HL-60 (cell line): ENCODE results near the gene ISL2.

Source experiments
- DNase-seq, 2 experiments: peaks; one replicate each; pipeline ENCODE4 v3.0.0-alpha.2; 2010 to 2020; ENCODE audit warnings: low read depth in 1 of 2, low spot score in 1 of 2
- H3K27ac ChIP-seq: fragments of 250-450 bp; sonication (Bioruptor Pico); replicated peaks from 2 replicates; pipeline ENCODE4 v1.5.1; 2020; ENCODE audit warnings: mild to moderate bottlenecking, moderate library complexity
- H3K27me3 ChIP-seq: fragments of 250-450 bp; sonication (Bioruptor Pico); 2 replicates; pipeline ENCODE4 v1.5.1; 2021; ENCODE audit warnings: mild to moderate bottlenecking, moderate library complexity; ENCODE audit not compliant: insufficient read depth, poor library complexity, severe bottlenecking
- H3K4me3 ChIP-seq: replicated peaks from 2 replicates; pipeline ENCODE4 v1.5.1; 2011; ENCODE audit warnings: mild to moderate bottlenecking, control low read depth, low read length; ENCODE audit not compliant: insufficient read depth
- GABPA ChIP-seq: IDR thresholded peaks from 2 replicates; pipeline ENCODE4 v1.6.1; 2012; ENCODE audit warnings: low read depth
- POLR2AphosphoS5 ChIP-seq: IDR thresholded peaks from 2 replicates; pipeline ENCODE4 v1.6.1; 2012; ENCODE audit warnings: low read depth
- SPI1 ChIP-seq: IDR thresholded peaks from 2 replicates; pipeline ENCODE4 v1.6.1; 2012; ENCODE audit warnings: low read depth, mild to moderate bottlenecking, borderline replicate concordance
- TF ChIP-seq, protein P1 (sequence below): IDR thresholded peaks from 2 replicates; pipeline ENCODE4 v1.6.1; 2012; ENCODE audit warnings: low read depth; ENCODE audit not compliant: insufficient replicate concordance
- TF ChIP-seq, protein P2 (sequence below): IDR thresholded peaks from one replicate; pipeline ENCODE4 v1.5.1; 2011; ENCODE audit warnings: low read length, control low read depth, inconsistent platforms; ENCODE audit not compliant: insufficient read depth

The ISL2 gene

DNA sequence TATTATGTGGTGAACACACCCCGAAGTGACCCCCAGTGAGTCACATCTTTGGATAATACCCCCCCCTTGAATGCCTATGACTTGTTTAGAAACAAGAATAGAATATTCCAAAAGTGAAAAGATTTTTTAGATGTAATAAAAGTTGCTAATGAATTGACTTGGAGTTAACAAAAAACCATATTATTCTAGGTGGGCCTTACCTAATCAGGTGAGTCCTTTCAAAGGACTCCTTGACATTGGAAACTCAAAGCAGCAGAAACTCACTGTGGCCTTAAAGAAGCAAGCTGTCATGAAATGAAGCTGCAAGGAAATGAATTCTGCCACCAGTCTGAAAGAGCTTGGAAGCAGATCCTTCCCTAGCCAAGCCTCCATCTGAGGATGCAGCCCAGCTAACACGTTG lies 10.9 kb upstream of the ISL2 start:
- no peak overlapping the region for H3K4me3 ChIP-seq
- H3K27ac ChIP-seq: no peak overlapping the region
- H3K27me3 ChIP-seq: no peaks in the 10 kb centered on the region
- TF ChIP-seq, protein P1, sequence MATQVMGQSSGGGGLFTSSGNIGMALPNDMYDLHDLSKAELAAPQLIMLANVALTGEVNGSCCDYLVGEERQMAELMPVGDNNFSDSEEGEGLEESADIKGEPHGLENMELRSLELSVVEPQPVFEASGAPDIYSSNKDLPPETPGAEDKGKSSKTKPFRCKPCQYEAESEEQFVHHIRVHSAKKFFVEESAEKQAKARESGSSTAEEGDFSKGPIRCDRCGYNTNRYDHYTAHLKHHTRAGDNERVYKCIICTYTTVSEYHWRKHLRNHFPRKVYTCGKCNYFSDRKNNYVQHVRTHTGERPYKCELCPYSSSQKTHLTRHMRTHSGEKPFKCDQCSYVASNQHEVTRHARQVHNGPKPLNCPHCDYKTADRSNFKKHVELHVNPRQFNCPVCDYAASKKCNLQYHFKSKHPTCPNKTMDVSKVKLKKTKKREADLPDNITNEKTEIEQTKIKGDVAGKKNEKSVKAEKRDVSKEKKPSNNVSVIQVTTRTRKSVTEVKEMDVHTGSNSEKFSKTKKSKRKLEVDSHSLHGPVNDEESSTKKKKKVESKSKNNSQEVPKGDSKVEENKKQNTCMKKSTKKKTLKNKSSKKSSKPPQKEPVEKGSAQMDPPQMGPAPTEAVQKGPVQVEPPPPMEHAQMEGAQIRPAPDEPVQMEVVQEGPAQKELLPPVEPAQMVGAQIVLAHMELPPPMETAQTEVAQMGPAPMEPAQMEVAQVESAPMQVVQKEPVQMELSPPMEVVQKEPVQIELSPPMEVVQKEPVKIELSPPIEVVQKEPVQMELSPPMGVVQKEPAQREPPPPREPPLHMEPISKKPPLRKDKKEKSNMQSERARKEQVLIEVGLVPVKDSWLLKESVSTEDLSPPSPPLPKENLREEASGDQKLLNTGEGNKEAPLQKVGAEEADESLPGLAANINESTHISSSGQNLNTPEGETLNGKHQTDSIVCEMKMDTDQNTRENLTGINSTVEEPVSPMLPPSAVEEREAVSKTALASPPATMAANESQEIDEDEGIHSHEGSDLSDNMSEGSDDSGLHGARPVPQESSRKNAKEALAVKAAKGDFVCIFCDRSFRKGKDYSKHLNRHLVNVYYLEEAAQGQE: no peak
- TF ChIP-seq GABPA (no peak), SPI1 (no peak), POLR2AphosphoS5 (no peak)
- TF ChIP-seq, protein P2, sequence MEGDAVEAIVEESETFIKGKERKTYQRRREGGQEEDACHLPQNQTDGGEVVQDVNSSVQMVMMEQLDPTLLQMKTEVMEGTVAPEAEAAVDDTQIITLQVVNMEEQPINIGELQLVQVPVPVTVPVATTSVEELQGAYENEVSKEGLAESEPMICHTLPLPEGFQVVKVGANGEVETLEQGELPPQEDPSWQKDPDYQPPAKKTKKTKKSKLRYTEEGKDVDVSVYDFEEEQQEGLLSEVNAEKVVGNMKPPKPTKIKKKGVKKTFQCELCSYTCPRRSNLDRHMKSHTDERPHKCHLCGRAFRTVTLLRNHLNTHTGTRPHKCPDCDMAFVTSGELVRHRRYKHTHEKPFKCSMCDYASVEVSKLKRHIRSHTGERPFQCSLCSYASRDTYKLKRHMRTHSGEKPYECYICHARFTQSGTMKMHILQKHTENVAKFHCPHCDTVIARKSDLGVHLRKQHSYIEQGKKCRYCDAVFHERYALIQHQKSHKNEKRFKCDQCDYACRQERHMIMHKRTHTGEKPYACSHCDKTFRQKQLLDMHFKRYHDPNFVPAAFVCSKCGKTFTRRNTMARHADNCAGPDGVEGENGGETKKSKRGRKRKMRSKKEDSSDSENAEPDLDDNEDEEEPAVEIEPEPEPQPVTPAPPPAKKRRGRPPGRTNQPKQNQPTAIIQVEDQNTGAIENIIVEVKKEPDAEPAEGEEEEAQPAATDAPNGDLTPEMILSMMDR: no peak
- no peak for DNase-seq

DNA sequence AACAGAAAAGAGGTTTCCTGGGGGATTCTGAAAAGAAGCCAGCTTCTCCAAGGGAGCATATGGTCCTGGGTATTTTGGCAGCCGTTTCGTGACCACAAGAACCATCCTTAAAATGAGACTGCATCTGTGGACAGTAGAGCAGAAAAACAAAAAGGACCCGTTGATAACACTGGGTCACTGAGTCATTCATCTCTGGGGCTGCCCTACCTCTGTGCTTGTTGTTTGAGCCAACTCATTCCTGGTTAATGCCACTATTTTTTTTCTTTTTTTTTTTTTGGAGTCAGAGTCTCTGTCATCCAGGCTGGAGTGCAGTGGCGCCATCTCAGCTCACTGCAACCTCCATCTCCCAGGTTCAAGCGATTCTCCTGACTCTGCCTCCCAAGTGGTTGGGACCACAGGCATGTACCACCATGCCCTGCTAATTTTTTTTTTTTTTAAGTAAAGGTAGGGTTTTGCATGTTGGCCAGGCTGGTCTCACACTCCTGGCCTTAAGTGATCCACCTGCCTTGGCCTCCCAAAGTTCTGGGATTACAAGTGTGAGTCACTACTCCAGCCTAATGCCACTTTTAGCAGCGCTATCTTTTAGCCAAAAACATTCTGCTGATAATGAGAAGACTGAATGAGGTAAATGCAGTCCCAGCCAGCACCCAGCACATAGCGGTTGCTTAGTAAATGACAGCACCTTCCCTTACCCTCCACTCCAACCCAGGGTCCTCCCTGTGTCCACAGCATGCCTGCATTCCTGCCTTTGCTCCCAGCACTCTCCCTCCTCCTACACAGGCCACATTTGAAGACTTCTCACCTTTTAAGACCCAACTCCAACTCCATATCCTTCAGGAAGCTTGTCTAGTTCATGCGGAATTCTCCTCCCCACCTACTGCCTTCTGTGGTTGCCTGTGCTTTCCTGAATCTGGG lies 9.1 kb upstream of the ISL2 start:
- TF ChIP-seq, protein P2: no peak
- DNase-seq: no peak
- Histone ChIP-seq H3K27me3 (no peaks in the 10 kb centered on the region), H3K27ac (no peak overlapping the region), H3K4me3 (no peak overlapping the region)

DNA sequence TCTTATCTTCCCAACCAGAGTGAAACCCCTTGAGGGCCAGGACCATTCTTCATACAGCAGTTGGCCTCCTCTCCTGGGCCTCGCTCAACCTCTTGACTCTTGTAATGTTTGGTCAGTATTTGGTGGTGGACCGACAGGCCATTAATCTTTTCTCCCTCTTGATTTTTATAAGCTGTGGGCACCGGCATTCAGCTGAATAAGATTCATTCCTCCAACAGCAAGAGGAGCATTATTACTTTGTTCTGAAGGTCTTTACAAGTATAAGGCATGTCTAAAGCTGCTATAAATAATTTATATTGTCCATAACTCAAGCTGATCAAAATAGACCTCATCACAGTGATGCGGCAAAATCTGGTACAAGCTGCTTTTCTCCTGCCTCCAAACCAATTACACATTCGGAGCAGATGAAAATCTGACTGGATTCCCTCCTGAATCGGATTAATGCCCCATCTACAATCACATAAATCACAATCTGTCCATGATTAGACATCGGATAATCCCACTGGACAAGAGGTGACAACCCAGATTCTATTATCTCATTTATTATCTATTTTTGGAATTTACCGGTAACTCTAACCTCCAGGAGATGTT lies 8.4 kb upstream of the ISL2 start:
- DNase-seq: no peak
- TF ChIP-seq POLR2AphosphoS5: no peak
- no peak for TF ChIP-seq GABPA
- TF ChIP-seq, protein P2: no peak
- no peak for TF ChIP-seq SPI1
- TF ChIP-seq, protein P1: no peak
- Histone ChIP-seq H3K27me3 (no peaks in the 10 kb centered on the region), H3K27ac (no peak overlapping the region), H3K4me3 (no peak overlapping the region)
